Neural cell (in vitro differentiated cells): ENCODE data around the gene PSMB10. TPM values are rescaled to one million over a fixed set of nuclear protein-coding genes. Genes with fewer than 3 reads are reported as not detected.

Experiments used
- H2AFZ ChIP-seq: fragments of 200-600, 300-800 bp; sonication (generic), shearing (Covaris generic); 2 replicates; pipeline ENCODE4 v1.6.0; 2014; ENCODE audit warnings: low read depth, mild to moderate bottlenecking, antibody characterized with exemption, low read length, moderate library complexity
- H3F3A ChIP-seq: fragments of 200-600 bp; shearing (Covaris generic); 2 replicates; pipeline ENCODE4 v1.6.1; 2016; ENCODE audit warnings: mild to moderate bottlenecking, moderate library complexity, mixed read lengths, antibody characterized with exemption, low read length; ENCODE audit not compliant: insufficient read depth, poor library complexity, severe bottlenecking
- H3K27ac ChIP-seq: fragments of 200-600, 300-800 bp; sonication (generic), shearing (Covaris generic); 2 replicates; pipeline ENCODE4 v1.5.1; 2014; ENCODE audit warnings: mild to moderate bottlenecking, low read length, moderate library complexity
- H3K27me3 ChIP-seq: fragments of 300-800, 200-600 bp; sonication (generic), shearing (Covaris generic); 2 replicates; pipeline ENCODE4 v1.6.0; 2014; ENCODE audit warnings: mild to moderate bottlenecking, low read depth, low read length, moderate library complexity; ENCODE audit not compliant: insufficient read depth
- H3K36me3 ChIP-seq: fragments of 300-800, 200-600 bp; sonication (generic), shearing (Covaris generic); 2 replicates; pipeline ENCODE4 v1.5.1; 2014; ENCODE audit warnings: mild to moderate bottlenecking, antibody characterized with exemption, low read length, moderate library complexity; ENCODE audit not compliant: insufficient read depth
- H3K4me2 ChIP-seq: fragments of 300-800, 200-600 bp; sonication (generic), shearing (Covaris generic); 2 replicates; pipeline ENCODE4 v1.6.0; 2014; ENCODE audit warnings: mild to moderate bottlenecking, low read length
- H3K4me3 ChIP-seq: fragments of 300-800, 200-600 bp; sonication (generic), shearing (Covaris generic); 2 replicates; pipeline ENCODE4 v1.5.1; 2014; ENCODE audit warnings: mild to moderate bottlenecking, low read length, moderate library complexity
- H3K79me2 ChIP-seq: fragments of 200-600 bp; shearing (Covaris generic); replicated peaks from 2 replicates; pipeline ENCODE4 v1.6.0; 2014; ENCODE audit warnings: mild to moderate bottlenecking, low read length, moderate library complexity; ENCODE audit not compliant: insufficient read depth
- H3K9ac ChIP-seq: fragments of 300-800, 200-600 bp; sonication (generic), shearing (Covaris generic); 2 replicates; pipeline ENCODE4 v1.6.1; 2016; ENCODE audit warnings: mild to moderate bottlenecking, low read length, mixed read lengths
- H3K9me2 ChIP-seq: fragments of 200-600 bp; shearing (Covaris generic); 2 replicates; pipeline ENCODE4 v1.6.1; 2016; ENCODE audit warnings: mild to moderate bottlenecking, low read length, mixed read lengths; ENCODE audit not compliant: insufficient read depth
- H3K9me3 ChIP-seq: fragments of 200-600, 300-800 bp; sonication (generic), shearing (Covaris generic); 2 replicates; pipeline ENCODE4 v1.6.1; 2016; ENCODE audit warnings: mild to moderate bottlenecking, mixed run types, low read length, moderate library complexity, mixed read lengths
- H4K20me1 ChIP-seq: fragments of 200-600 bp; shearing (Covaris generic); 2 replicates; pipeline ENCODE4 v1.6.1; 2016; ENCODE audit warnings: mild to moderate bottlenecking, mixed run types; ENCODE audit not compliant: insufficient read depth
- CTCF ChIP-seq: fragments of 450-650 bp; IDR thresholded peaks from 2 replicates; pipeline ENCODE4 v1.5.1; 2014; ENCODE audit warnings: antibody characterized with exemption, mild to moderate bottlenecking, moderate library complexity; ENCODE audit not compliant: poor library complexity, severe bottlenecking
- EP300 ChIP-seq: fragments of 450-650 bp; conservative IDR thresholded peaks from 2 replicates; pipeline ENCODE4 v1.6.1; 2014; ENCODE audit warnings: antibody characterized with exemption, mild to moderate bottlenecking, moderate library complexity; ENCODE audit not compliant: poor library complexity, severe bottlenecking
- EZH2 ChIP-seq: fragments of 200-600, 300-800 bp; shearing (Covaris generic), sonication (generic); IDR thresholded peaks from 2 replicates; pipeline ENCODE4 v1.6.1; 2014; ENCODE audit warnings: antibody characterized with exemption, low read length, borderline replicate concordance, mild to moderate bottlenecking; ENCODE audit not compliant: insufficient read depth, poor library complexity, severe bottlenecking
- MXI1 ChIP-seq: fragments of 450-650 bp; conservative IDR thresholded peaks from 2 replicates; pipeline ENCODE4 v1.6.1; 2014; ENCODE audit warnings: antibody characterized with exemption, mild to moderate bottlenecking; ENCODE audit not compliant: poor library complexity, severe bottlenecking
- POLR2AphosphoS5 ChIP-seq: IDR thresholded peaks from 2 replicates; pipeline ENCODE4 v1.6.1; 2012
- RAD21 ChIP-seq: fragments of 450-650 bp; conservative IDR thresholded peaks from 2 replicates; pipeline ENCODE4 v1.6.1; 2014; ENCODE audit warnings: antibody characterized with exemption, mild to moderate bottlenecking, moderate library complexity
- REST ChIP-seq: IDR thresholded peaks from 2 replicates; pipeline ENCODE4 v1.6.1; 2012; ENCODE audit warnings: borderline replicate concordance
- SMC3 ChIP-seq: fragments of 450-650 bp; conservative IDR thresholded peaks from 2 replicates; pipeline ENCODE4 v1.6.1; 2014; ENCODE audit warnings: antibody characterized with exemption, mild to moderate bottlenecking, moderate library complexity; ENCODE audit not compliant: poor library complexity
- TAF1 ChIP-seq: IDR thresholded peaks from 2 replicates; pipeline ENCODE4 v1.6.1; 2012; ENCODE audit warnings: low read depth
- polyA plus RNA-seq: library from polyadenylated mRNA; depleted of rRNA; stranded (reverse); fragments of >200 nt; gene quantifications from 2 replicates; pipeline ENCODE4 v1.2.3, GENCODE V29; 2014

Gene PSMB10
- polyA plus RNA-seq, 1 donor from 2014 or later: 46.4 TPM

- Histone ChIP-seq H3K4me3 (no peak overlapping the region), H3K27ac (no peak overlapping the region), H4K20me1 (no peaks in the 10 kb centered on the region), H3K27me3 (peaks cover 29% of the 10 kb centered on the region), H3K79me2 (no peaks in the 10 kb centered on the region), H3K9ac (no peak overlapping the region), H3F3A (no peaks in the 10 kb centered on the region), H3K9me2 (no peaks in the 10 kb centered on the region), H3K4me2 (no peak overlapping the region), H2AFZ (no peak overlapping the region), H3K9me3 (no peaks in the 10 kb centered on the region), H3K36me3 (no peaks in the 10 kb centered on the region)
- TF ChIP-seq REST (no peak), EZH2 (no peak), MXI1 (no peak), POLR2AphosphoS5 (no peak), SMC3 (no peak), CTCF (no peak), TAF1 (no peak), EP300 (no peak), RAD21 (no peak)
These were observed 30.7 kb upstream of the PSMB10 start for GRCh38 chr16:67967183-67967957.

GRCh38 chr16:67966549-67967182, 30.0 kb upstream of the PSMB10 start:
- no peaks in the 10 kb centered on the region for H4K20me1 ChIP-seq
- no peak overlapping the region for H3K9ac ChIP-seq
- H3K4me2 ChIP-seq: no peak overlapping the region
- peaks cover 29% of the 10 kb centered on the region for H3K27me3 ChIP-seq
- H3K9me2 ChIP-seq: no peaks in the 10 kb centered on the region
- H2AFZ ChIP-seq: no peak overlapping the region
- no peak overlapping the region for H3K27ac ChIP-seq
- no peaks in the 10 kb centered on the region for H3K79me2 ChIP-seq
- no peaks in the 10 kb centered on the region for H3K36me3 ChIP-seq
- no peaks in the 10 kb centered on the region for H3F3A ChIP-seq
- H3K4me3 ChIP-seq: no peak overlapping the region
- TF ChIP-seq POLR2AphosphoS5: no peak
- no peak for TF ChIP-seq EZH2
- TF ChIP-seq TAF1: no peak
- TF ChIP-seq CTCF: no peak
- no peak for TF ChIP-seq RAD21
- TF ChIP-seq SMC3: no peak
- TF ChIP-seq MXI1: no peak
- no peak for TF ChIP-seq EP300
- TF ChIP-seq REST: no peak
- H3K9me3 ChIP-seq: no peaks in the 10 kb centered on the region
